Activated CD8-positive, alpha-beta memory T cell treated with anti-CD3 and anti-CD28 coated beads, Interleukin-2, amount 50 U/mL, for 1 hour (primary cell): ENCODE measurements around the gene TMEM163.

Experiments used
- DNase-seq: peaks from one replicate; pipeline ENCODE4 v3.0.0-alpha.2; 2020; ENCODE audit errors: extremely low read depth

The TMEM163 gene

GRCh38 chr2:134435936-134436335 is 282.9 kb downstream of the TMEM163 start:
- no peak for DNase-seq

- no peak for DNase-seq
Measured at GRCh38 chr2:134435505-134435904, 283.3 kb downstream of the TMEM163 start.

GRCh38 chr2:134433979-134434378 is 284.8 kb downstream of the TMEM163 start:
- no peak for DNase-seq

- DNase-seq: no peak
Measured at GRCh38 chr2:134433469-134433868, 285.3 kb downstream of the TMEM163 start.

- DNase-seq: no peak
Measured at GRCh38 chr2:134432435-134432883, 286.3 kb downstream of the TMEM163 start.

GRCh38 chr2:134431838-134432434 is 286.9 kb downstream of the TMEM163 start:
- DNase-seq: no peak

- no peak for DNase-seq
Measured at GRCh38 chr2:134429886-134430285, 288.9 kb downstream of the TMEM163 start.

GRCh38 chr2:134426721-134427120 is 292.1 kb downstream of the TMEM163 start:
- no peak for DNase-seq

- no peak for DNase-seq
Measured at GRCh38 chr2:134425724-134426496, 292.9 kb downstream of the TMEM163 start.

GRCh38 chr2:134421556-134422328 is 297.1 kb downstream of the TMEM163 start:
- DNase-seq: no peak

GRCh38 chr2:134420920-134421319 is 297.9 kb downstream of the TMEM163 start:
- DNase-seq: no peak

GRCh38 chr2:134420259-134420658 is 298.5 kb downstream of the TMEM163 start:
- no peak for DNase-seq

- DNase-seq: no peak
Measured at GRCh38 chr2:134417968-134418582, 300.7 kb downstream of the TMEM163 start.

- DNase-seq: no peak
Measured at GRCh38 chr2:134416637-134417036, 302.2 kb downstream of the TMEM163 start.

- DNase-seq: no peak
Measured at GRCh38 chr2:134416018-134416417, 302.8 kb downstream of the TMEM163 start.

- no peak for DNase-seq
Measured at GRCh38 chr2:134413912-134414311, 304.9 kb downstream of the TMEM163 start.

GRCh38 chr2:134413430-134413829 is 305.4 kb downstream of the TMEM163 start:
- no peak for DNase-seq

GRCh38 chr2:134412639-134412999 is 306.2 kb downstream of the TMEM163 start:
- DNase-seq: no peak

- DNase-seq: peak; percentile 24
Measured at GRCh38 chr2:134411828-134412638, 306.8 kb downstream of the TMEM163 start.

GRCh38 chr2:134411279-134411827 is 307.4 kb downstream of the TMEM163 start:
- DNase-seq: no peak

GRCh38 chr2:134410831-134411231 is 308.0 kb downstream of the TMEM163 start:
- no peak for DNase-seq
